HepG2 (cell line): Measurements from ENCODE around the gene RABEPK. TPM values are rescaled to one million over a fixed set of nuclear protein-coding genes. Genes with fewer than 3 reads are reported as not detected.

ENCODE experiments used
- AHDC1 ChIP-seq: sonication (generic); formaldehyde crosslinking; IDR thresholded peaks from 2 replicates; pipeline ENCODE4 v1.5.1; 2020; ENCODE audit warnings: mild to moderate bottlenecking, missing genetic modification reagents, borderline replicate concordance
- CTCF ChIP-seq: sonication (generic); formaldehyde crosslinking; IDR thresholded peaks from 2 replicates; pipeline ENCODE4 v1.5.0; 2020; ENCODE audit warnings: mild to moderate bottlenecking, missing genetic modification reagents, moderate library complexity
- HNRNPUL1 ChIP-seq: fragments of 200-400 bp; formaldehyde crosslinking; IDR thresholded peaks from 2 replicates; pipeline ENCODE4 v1.6.1; 2017; ENCODE audit warnings: low read depth, mild to moderate bottlenecking, low read length, moderate library complexity
- LRRFIP1 ChIP-seq: sonication (generic); formaldehyde crosslinking; conservative IDR thresholded peaks from 2 replicates; pipeline ENCODE4 v1.4.0; 2020; ENCODE audit warnings: missing genetic modification reagents
- NR0B2 ChIP-seq: sonication (generic); formaldehyde crosslinking; IDR thresholded peaks from 2 replicates; pipeline ENCODE4 v1.4.0; 2020; ENCODE audit warnings: mild to moderate bottlenecking, missing genetic modification reagents
- PREB ChIP-seq: sonication (generic); formaldehyde crosslinking; IDR thresholded peaks from 2 replicates; pipeline ENCODE4 v1.4.0; 2020; ENCODE audit warnings: missing genetic modification reagents
- SETDB1 ChIP-seq: sonication (generic); formaldehyde crosslinking; IDR thresholded peaks from 2 replicates; pipeline ENCODE4 v1.5.1; 2020; ENCODE audit warnings: missing genetic modification reagents, mild to moderate bottlenecking, borderline replicate concordance
- ZNF282 ChIP-seq: fragments of 450-650 bp; IDR thresholded peaks from 2 replicates; pipeline ENCODE4 v1.6.1; 2018; ENCODE audit not compliant: partially characterized antibody
- ZNF687 ChIP-seq: sonication (generic); formaldehyde crosslinking; IDR thresholded peaks from 2 replicates; pipeline ENCODE4 v1.5.1; 2020; ENCODE audit warnings: mild to moderate bottlenecking, missing genetic modification reagents, moderate library complexity
- ZSCAN12 ChIP-seq: sonication (generic); formaldehyde crosslinking; IDR thresholded peaks from 2 replicates; pipeline ENCODE4 v1.9.0; 2021; ENCODE audit warnings: mild to moderate bottlenecking, missing genetic modification reagents
- polyA plus RNA-seq, 8 experiments: library from polyadenylated mRNA; depleted of rRNA in 3 of 8; stranded (reverse) in 7 of 8; unstranded in 1 of 8; fragments of >200 nt; fragmentation: Illumina TruSeq in 4 of 8; extraction: Trizol in 4 of 8; gene quantifications; 2 replicates each; pipeline versions ENCODE4 v1.2.1 to v1.2.3, GENCODE V29; 2011 to 2016; ENCODE audit warnings: low read depth in 4 of 8, missing spikeins in 1 of 8, mixed read lengths in 1 of 8; ENCODE audit not compliant: insufficient read depth in 1 of 8
- total RNA-seq, 5 experiments: library from RNA; depleted of rRNA; stranded (reverse); fragments of >200 nt; fragmentation: Illumina TruSeq; extraction: Trizol; gene quantifications; 2 replicates each; pipeline ENCODE4 v1.2.3, GENCODE V29; 2016; ENCODE audit warnings: low read depth in 1 of 5

The RABEPK gene
- total and polyA plus RNA-seq, 2 of the 13 experiments (the other 11 are each of a cell fraction or from before 2014, with no cell fraction given), result 75.5 to 90.0 TPM

GRCh38 chr9:125200216-125201047 lies at the start of gene RABEPK (continued):
- TF ChIP-seq ZNF687 (CRISPR knock-in tag) (peak; percentile 89), CTCF (CRISPR knock-in tag) (0 out of 2 replicates have a peak, but pooled peaks have one; percentile 12), AHDC1 (CRISPR knock-in tag) (no peak), HNRNPUL1 (no peak), NR0B2 (CRISPR knock-in tag) (peak; percentile 82; the same call in 1 of the 2 replicates), PREB (CRISPR knock-in tag) (no peak; the same call in 1 of the 2 replicates), ZSCAN12 (CRISPR knock-in tag) (0 out of 2 replicates have a peak, but pooled peaks have one; percentile 51), LRRFIP1 (no peak), ZNF282 (no peak), SETDB1 (CRISPR knock-in tag) (no peak)
